COLO829 (cell line): Measurements from ENCODE around the gene CYLD.

Experiments
- DNase-seq: peaks from one replicate; pipeline ENCODE4 v3.0.0; 2012; ENCODE audit warnings: low spot score

CYLD gene

DNA sequence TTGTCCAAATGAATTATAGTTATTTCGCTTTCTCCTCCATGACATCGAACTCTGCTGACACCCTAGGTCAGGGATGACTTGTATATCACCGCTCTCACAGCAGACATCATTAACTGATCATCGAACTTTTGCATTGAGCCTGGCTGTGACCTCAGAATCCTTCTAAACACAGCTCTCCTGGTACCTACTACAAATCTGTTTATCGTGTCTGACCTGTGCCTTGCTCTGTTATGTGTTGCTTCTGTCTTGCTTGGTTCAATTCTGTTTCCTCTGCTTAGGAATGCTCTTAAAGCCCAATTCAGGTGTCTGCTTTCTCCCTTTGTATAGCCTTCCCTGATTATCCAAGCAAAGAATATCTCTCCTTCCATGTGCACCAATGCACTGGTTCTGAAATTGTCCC is 78.3 kb downstream of the CYLD start:
- no peak for DNase-seq

DNA sequence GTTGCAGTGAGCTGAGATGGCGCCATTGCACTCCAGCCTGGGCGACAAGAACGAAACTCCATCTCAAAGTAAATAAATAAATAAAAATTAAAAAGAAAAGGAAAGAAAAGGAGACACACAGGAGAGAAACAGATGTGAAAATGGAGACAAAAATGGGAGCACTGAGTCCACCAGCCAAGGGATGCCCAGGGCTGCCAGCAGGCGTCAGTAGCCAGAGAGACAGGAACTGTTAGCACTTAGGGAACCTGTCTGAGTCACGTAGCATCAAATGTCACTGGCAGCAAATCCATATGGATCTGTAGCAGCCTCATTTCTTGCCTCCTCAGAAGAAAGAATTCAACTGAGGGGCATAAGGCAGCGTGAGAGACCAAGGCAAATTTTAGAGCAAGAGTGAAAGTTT is 79.7 kb downstream of the CYLD start:
- no peak for DNase-seq

DNA sequence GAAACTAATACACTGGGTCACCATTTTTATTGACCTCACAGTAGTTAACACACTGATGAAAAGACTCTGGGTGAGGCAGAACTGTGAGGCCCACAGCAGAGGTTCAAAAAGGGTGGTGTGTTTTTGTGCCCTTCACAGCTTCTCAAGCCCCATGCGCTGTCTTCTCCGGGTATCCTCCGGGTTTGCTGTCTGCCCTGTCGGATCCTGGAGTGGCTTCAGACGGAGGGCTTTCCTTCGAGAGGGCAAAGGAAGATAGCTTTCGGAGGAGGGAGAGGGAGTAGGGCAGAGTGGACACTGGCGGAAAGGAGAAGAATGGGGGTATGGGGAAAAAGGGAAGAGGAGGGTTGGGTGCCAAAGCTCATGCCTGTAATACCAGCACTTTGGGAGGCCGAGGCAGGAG is 80.8 kb downstream of the CYLD start:
- DNase-seq = no peak

DNA sequence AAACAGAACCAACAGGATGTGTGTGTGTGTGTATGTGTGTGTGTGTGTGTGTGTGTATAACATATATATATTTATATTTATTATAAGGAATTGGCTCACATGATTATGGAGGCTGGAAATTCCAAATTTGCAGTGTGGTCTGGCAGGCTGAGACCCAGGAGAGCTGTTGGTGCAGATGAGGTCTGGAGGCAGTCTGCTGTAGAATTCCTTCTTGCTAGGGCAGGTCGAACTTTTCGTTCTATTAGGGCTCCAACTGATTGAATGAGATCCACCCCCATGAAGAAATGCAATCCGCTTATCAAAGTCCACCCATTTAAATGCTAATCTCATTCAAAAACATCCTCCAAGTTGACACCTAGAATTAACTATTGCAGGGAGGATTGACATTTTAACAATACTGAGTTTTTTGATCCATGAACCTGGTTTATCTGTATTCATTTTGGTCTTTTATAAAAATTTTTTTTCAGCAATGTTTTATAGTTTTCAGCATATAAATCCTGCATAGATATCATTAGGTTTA is 85.0 kb downstream of the CYLD start:
- no peak for DNase-seq

DNA sequence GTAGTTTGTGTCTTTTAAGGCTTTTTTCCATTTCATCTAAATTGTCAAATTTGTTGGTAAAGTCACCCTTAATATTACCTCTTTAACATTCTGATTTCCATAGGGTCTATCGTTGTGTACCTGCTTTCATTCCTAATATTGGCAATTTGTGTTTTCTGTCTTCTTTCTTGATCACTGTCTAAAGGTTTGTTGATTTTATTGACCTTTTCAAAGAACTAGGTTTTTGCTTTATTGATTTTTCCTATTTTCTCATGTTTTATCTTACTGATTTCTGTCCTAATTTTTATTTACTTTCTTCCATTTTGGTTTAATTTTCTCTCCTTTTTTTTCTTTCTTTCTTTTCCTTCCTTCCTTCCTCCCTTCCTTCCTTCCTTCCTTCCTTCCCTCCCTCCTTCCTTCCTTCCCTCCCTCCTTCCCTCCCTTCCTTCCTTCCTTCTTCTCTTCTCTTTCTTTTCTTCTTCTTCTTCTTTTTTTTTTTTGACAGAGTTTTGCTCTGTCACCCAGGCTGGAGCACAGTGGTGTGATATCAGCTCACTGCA is 86.3 kb downstream of the CYLD start:
- DNase-seq = no peak

DNA sequence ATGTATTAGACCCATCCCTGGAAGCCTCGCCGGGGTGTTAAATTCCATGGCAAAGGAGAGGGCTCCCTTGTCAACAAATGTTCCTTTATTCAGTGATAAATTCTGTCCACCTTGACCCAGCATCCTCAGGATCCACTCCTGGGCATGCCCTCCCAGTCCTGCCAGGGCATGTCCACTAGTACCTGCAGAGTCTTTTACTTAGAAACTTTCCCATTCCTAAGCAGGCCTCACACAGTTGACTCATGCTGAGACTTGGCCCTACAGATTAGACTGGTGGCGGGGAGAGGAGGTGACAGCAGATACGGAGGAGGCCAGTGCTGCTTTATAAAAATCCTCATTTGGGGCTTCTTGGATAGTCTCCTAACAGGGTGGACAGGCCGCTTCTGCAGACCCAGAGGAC is 88.8 kb downstream of the CYLD start:
- DNase-seq = no peak

DNA sequence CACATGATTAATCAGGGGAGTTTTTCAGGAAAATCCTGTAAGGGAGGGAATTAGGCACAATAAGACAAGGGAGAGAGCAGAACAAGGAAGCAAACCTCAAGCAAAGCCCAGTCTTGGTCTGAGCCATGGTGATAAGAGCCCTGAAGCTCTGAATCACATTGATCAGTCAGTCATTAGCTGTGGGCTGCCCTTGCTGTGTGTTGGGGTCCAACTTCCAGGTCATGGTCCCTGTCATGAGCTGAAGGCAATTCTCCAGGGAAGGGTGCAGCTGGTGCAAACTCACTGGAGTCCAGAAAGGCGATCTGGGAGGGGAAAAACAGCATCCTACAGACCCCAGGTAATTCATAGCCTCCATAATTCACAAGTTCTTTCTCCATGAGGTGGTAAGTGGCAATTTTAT is 89.9 kb downstream of the CYLD start:
- no peak for DNase-seq

DNA sequence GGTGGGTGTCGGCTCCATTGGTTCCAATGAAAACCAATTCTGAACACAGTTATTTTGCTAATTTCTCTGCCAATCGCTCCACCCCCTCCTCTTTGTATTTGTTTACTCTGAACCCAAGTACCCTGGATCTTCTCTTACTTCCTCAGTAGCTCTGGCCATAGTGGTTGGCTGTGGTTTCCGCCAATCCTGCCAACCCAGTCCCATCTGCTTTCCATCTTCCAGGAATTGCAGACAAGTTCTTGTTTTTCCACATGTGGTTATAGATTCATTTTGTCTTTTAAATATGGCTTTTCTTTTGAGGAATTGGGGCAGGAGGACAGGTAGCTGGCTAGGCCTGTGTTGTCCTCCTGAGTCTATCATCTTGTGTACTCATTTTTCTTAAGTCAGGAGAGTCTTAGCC is 92.0 kb downstream of the CYLD start:
- DNase-seq = no peak

DNA sequence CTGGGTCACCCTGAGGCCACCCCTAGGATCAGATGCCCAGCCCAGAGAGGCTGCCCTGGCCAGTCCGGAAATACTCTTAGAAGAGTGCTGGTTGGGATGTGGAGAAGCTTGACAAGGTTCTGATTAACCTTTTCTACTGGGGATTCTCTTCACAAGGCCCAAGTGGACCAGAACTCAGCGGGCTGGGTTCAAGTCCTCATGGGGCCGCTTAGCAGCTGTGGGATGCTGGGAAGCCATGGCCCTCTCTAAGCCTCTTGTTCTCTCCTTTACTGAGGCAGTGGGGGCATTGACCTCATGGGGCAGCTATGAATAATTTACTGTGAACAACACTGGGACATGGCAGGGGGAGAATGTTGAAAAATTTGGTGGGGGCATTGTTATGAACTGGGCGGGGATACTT is 92.8 kb downstream of the CYLD start:
- DNase-seq = no peak

DNA sequence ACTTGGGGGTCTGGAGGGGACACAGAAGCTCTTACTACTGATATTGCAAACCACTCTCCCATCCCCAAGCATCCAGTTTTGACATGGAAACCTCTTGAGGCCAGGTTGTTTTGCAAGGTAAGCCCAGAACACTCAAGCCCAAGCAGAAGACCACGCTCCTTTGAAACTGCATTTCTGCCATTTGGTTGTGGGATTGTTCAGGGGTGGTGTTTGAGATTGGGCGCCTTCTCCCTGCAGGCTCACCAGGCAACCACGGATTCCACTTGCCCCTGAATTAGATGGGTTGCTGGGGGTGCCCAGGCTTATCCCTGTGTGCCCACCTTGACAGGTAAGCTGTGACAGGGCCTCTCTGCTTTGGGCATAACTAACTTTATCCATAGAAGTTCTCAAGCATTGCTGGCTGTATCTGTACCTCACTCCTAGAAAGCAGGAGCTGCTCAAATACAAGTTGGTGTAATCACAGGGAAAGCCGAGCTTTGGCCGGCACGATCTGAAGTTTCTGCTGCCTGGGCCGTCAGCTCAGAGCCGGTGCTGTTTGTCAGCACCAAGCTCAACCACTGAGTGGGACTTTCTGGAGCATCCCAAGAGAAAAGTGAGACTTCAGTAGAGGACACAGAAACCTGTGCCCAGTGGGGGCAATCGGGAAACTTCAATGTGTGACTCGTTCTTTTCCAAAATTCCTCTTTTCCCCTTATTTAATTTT is 93.6 kb downstream of the CYLD start:
- DNase-seq = no peak

DNA sequence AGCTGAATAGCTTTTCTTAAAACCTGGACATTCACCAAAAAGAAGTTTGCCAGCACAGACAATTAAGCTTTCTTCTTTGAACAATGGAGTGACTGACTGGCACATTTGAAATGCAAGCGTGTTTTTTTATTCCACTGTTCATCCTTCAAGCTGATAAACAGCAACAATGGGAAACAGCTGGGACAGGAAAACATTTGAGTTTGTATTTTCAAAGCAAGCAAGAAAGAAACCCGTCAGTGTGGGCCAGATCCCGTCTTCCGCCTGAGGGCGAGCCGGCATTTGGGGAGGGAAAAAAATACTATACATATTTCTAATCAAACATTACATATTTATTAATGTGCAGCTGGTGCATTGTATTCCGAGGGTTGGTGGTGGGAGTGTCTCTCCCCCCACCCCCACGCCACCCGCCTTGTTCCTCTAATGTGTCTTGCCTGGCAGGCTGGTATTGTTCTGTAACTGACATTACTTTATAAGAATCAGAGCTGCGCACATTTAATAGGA is 94.3 kb downstream of the CYLD start:
- peak; percentile 23 for DNase-seq

DNA sequence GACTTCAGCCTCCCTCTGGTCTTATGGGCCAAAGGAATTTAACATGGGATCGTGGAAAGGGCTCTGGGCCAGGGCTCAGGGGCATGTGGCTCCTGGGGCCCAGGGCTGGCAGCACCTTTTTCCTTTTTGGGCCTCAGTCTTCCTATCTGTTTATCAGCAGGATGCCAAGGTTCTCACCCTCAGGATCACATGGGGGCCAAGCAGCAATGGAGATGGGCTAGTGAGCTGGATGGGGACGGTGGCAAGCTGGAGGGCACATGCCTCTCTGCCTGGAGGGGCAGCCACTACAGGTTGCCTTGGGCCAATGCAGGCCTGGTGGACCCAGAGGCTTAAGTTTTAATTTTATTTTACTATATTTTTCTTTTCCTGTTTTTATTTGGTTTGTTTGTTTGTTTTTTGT is 95.4 kb downstream of the CYLD start:
- no peak for DNase-seq

DNA sequence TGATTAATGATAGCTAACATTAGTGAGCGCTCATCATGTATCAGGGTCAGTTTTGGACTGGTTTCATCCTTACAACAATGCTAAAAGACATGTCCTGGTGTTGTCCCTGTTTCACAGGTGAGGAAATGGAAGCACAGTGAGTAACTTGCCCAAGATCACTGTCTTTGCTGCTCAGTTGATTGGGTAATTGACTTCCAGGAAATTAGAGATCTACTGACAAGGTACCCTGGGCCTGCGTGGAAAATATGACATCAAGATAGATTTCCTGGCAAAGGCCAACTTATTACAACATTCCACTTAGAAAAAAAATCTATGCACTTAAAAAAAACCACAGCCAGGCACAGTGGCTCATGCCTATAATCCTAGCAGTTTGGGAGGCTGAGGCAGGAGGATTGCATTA is 96.3 kb downstream of the CYLD start:
- no peak for DNase-seq

DNA sequence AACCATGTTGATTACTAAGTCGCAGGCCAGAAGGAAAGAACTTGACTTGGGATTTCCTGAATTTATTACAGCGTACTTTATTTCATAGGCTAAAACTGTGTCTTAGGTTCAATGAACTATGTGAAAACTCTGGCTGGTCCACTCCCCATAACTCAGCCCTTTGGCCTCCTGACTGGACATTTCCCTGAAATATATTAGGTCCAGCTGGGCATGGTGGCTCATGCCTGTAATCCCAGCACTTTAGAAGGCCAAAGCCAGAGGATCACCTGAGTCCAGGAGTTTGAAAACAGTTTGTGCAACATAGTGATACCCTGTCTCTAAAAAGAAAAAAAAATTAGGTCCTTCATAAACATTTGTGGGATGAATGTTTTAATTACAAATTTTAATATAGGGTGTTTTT is 97.0 kb downstream of the CYLD start:
- no peak for DNase-seq

DNA sequence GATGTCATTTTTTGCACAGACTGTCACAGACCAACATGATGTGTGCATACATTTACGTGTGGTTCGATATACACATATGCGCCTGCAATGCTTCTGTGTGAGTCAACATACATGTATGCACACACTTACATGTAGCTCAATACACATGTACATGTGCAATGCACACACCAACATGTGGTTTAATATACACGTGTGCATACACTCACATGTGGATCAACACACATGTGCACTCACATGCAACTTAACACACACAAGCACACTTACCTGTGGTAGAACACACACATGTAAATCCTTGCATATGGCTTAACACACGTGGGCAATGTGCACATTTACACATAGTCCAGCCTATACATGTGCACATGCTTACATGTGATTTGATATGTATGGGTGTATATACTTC is 97.5 kb downstream of the CYLD start:
- DNase-seq = no peak

DNA sequence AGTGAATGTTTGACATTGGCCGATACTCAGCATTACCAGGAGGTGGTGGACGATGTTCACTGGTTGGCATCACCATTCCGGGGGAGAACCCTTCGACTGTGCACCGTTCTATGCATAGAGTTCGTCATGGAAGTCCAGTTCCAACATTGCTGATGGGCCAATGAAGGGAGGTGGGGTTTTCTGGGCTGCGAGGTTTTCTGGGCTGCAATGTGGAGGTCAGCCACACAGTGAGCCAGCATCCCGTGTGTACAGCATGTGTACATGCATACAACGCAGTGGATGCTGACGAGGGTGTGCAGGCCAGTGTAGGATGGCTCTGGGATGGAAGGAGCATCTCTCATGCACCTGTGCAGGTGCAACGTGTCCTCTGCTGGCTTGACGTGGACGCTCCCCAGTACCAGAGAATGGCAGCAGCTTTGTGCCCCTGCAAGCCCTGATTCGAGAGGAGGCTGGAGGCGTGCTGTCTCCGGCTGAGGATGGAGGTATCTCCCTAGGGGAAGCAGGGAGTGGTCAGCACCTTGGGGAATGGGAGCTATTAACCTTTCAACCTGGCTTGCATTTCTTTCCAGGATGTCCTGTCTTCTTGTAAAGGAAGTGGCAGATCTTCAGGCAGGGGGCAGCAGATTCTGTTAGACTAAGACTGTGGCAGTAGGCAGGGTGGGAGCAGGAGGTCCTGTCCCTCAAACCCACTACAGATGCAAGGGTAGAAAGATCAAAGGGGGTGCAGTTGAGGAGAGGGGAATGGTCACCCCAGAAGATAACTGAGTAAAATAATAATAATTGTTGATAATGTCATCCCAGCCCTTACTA is 98.2 kb downstream of the CYLD start:
- DNase-seq = no peak

DNA sequence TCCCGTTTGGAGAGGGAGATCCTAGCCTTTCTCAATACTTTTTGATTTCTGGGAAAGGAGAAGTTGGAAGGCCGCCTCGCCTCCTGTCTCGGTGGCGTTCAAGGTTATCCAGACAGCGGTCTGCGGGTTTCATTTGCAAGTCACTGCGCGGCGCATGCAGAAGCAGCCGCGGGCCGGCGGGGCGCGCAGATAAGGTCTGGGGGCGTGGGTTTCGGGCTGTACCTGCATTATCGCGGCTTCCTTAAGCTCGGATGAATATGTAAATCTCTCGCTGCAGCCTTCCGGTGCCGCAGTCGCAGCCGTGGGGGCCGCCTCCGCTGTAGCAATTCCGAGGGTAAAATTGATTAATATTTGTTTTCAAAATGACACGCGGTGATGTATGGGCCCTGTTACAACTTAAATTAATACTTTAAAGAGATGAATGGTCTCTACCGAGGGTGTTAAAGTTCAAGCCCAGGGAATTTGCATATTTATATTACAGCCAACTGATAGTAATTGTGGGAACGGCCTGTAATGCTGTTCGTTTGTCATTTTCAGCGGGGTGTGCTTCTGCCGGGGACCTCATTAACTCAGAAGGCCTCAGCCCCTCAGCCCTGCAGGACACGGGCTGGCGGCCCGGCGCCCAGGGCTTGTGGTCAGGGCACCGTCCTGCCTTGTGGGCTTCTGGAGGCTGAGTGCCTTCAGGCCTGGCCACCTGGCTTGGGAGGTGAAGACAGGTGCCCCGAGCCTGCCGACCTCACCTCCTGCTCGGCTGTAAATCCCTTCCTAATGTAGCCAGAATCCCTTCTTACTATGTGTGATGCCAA is 99.4 kb downstream of the CYLD start:
- no peak for DNase-seq

DNA sequence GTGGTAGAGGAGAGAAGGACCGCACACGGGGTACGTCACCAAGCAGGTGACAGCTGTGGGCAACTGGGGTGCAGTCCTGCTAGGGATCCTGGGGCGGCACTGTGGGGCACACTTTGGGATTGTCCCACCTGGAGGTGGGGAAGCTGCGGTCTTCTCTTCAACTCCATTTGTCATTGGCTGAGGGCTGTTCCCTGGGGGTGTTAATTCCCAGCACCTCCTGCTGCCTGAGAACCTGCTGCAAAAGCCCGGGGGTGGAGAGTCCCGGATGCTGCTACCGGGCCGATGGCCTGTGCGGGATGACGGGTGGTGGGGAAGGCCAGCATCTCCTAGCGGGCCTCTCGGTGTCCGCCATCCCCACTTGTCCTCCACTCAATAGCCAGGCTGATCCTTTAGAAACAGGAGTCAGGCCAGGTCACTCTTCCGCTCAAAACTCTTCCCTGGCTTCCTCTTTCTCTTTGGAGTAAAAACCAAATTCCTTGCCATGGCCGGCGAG is 100.2 kb downstream of the CYLD start:
- no peak for DNase-seq

DNA sequence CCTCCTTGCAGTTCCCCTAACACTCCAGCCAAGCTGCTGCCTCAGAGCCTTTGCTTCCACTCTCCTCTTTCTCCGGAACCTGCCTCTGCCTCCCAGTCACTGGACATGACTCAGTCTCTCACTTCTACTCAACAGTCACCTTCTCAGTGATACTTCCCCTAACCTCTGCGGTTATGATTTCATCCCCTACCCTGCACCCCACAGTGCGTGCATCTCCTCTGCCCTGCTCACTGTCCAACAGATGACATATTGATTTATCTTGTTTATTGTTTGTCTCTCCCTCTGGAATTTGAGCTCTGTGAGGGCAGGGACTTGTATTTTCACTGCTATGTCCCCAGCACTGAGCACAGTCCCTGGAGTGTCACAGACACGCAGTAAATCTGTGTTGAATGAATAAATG is 100.7 kb downstream of the CYLD start:
- DNase-seq = no peak

DNA sequence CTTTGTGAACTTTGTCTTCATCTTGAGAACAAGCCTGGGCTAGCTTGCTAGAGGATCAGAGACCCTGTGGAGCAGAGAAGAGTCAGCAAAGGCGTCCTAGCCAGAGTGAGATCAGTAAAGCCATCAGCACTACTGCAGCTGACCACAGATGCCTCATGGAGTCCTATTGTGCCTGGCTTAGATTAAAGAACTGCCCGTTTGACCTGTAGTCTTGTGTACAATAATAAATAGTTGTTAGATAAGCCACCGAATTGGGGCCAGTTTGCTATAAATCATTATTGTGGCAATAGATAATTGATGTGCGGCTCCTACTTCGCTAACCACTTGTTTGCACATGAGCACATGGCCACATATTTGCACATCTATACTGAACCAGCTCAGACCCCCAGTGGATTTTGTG is 103.0 kb downstream of the CYLD start:
- no peak for DNase-seq

DNA sequence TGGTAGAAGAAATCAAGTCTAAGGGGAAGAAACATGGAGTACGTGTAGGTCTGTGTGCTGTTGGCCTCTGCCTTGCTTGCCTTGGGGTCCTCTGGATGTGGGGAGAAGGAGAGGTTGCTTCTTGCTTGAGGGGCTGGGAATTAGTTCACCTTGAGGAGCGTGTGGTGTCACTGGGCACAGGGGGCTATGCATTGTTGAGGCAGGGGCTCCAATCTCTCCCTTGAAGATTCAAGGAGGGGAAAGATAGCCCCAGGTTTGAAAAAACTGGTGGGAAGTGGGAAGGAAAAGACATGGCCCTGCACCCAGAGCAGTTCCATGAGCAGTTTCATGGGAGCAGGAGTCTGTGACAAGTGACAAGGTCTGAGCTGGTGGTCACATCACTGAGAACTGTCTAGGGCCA is 103.4 kb downstream of the CYLD start:
- DNase-seq = no peak

DNA sequence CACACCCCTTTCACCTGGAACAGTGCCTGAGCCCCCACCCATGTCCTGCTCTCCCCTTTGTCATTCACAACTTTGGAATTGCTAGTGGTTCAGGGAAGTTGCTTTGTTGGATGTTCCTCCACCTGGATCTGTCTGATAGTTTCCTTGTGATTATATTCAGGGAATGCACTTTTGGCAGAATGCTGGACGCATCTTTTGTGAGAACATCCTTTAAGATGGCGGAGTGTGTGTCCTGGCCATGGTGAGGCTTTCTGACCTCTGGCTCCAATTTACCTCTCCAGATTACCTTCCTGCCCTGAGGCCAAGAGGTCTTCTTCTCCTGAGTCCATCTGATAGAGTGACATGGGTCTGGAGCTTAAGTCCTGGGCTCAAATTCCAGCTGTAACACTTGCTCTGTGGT is 104.6 kb downstream of the CYLD start:
- no peak for DNase-seq
